Activated CD4-positive, alpha-beta memory T cell treated with anti-CD3 and anti-CD28 coated beads, Interleukin-2, amount 10 ng/mL, durations not matched to agents 7 days and 5 days (primary cell): ENCODE results near the gene ANKRD49. TPM values are rescaled to one million over a fixed set of nuclear protein-coding genes. Genes with fewer than 3 reads are reported as not detected.

Source experiments
- CTCF ChIA-PET: fragments of 350-600 bp; sonication (Branson Sonifier 250); formaldehyde crosslinking; loops from one replicate; lab custom pipeline; 2021; ENCODE audit warnings: antibody characterized with exemption, inconsistent platforms; lab: Charles Lee
- POLR2A ChIA-PET: fragments of 350-600 bp; sonication (Branson Sonifier 250); formaldehyde crosslinking; loops from one replicate; lab custom pipeline; 2021; ENCODE audit warnings: antibody characterized with exemption; lab: Charles Lee
- DNase-seq: peaks from one replicate; pipeline ENCODE4 v3.0.0-alpha.2; 2020
- H3K27ac Mint-ChIP-seq: one replicate; pipeline ENCODE4 v1.8.0; 2021; ENCODE audit warnings: mild to moderate bottlenecking, mixed read lengths
- H3K27me3 Mint-ChIP-seq: one replicate; pipeline ENCODE4 v1.8.0; 2021; ENCODE audit warnings: mixed read lengths
- H3K36me3 Mint-ChIP-seq: one replicate; pipeline ENCODE4 v1.8.0; 2021; ENCODE audit warnings: low read depth, mixed read lengths
- H3K4me1 Mint-ChIP-seq: one replicate; pipeline ENCODE4 v1.8.0; 2021; ENCODE audit warnings: mixed read lengths
- H3K4me3 Mint-ChIP-seq: one replicate; pipeline ENCODE4 v1.8.0; 2021; ENCODE audit warnings: mild to moderate bottlenecking, mixed read lengths
- H3K9me3 Mint-ChIP-seq: one replicate; pipeline ENCODE4 v1.8.0; 2021; ENCODE audit warnings: mixed read lengths
- total RNA-seq, 2 experiments: library from RNA; stranded (reverse); gene quantifications; one replicate each; pipeline ENCODE4 v1.2.3, GENCODE V29; 2021

Gene ANKRD49
- total RNA-seq, 2 experiments from 2014 or later, result 26.9 to 27.0 TPM

DNA sequence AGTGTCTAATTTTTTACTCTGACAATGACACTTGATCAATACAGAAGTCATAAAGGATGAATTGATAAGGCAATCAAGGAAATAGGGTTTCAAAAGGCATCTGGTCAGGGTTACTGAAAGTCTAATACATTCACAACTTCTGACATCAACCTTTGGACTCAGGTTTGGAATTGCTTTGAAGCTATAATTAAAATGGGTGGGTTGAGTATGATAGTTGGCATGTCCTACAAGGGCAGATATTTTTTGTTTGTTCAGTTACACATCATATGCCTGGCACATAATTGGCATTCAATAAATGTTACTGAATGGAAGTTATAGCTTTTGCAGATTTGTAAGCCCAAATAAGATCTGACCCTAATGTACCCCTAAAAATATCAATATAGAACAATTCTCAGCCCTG is 42.6 kb downstream of the ANKRD49 start:
- no peak overlapping the region for H3K27ac Mint-ChIP-seq
- H3K4me3 Mint-ChIP-seq, result no peak overlapping the region
- no peak for DNase-seq
- H3K27me3 Mint-ChIP-seq, result peaks cover 35% of the 10 kb centered on the region
- POLR2A ChIA-PET, result no interaction called here
- H3K4me1 Mint-ChIP-seq, result no peaks in the 10 kb centered on the region
- no peaks in the 10 kb centered on the region for H3K9me3 Mint-ChIP-seq
- CTCF ChIA-PET, result interaction anchor here (1.2 kb wide), 1 partner anchor 24 kb away, joined by 3 read pairs; the partner anchor contains the start of gene C11orf97
- no peaks in the 10 kb centered on the region for H3K36me3 Mint-ChIP-seq

GRCh38 chr11:94537031-94537600 is 43.3 kb downstream of the ANKRD49 start:
- H3K27ac Mint-ChIP-seq, result no peak overlapping the region
- no peak overlapping the region for H3K4me3 Mint-ChIP-seq
- peaks cover 35% of the 10 kb centered on the region for H3K27me3 Mint-ChIP-seq
- POLR2A ChIA-PET, result no interaction called here
- H3K9me3 Mint-ChIP-seq, result no peaks in the 10 kb centered on the region
- H3K36me3 Mint-ChIP-seq, result no peaks in the 10 kb centered on the region
- CTCF ChIA-PET, result interaction anchor here (1.2 kb wide), 1 partner anchor 25 kb away, joined by 3 read pairs; the partner anchor contains the start of gene C11orf97
- no peak for DNase-seq
- peaks cover 1% of the 10 kb centered on the region for H3K4me1 Mint-ChIP-seq

GRCh38 chr11:94539420-94539819 is 45.6 kb downstream of the ANKRD49 start:
- Mint-ChIP-seq H3K4me3 (no peak overlapping the region), H3K27ac (no peak overlapping the region), H3K9me3 (no peaks in the 10 kb centered on the region), H3K27me3 (peaks cover 23% of the 10 kb centered on the region), H3K4me1 (peaks cover 13% of the 10 kb centered on the region), H3K36me3 (peaks cover 2% of the 10 kb centered on the region)
- ChIA-PET POLR2A (no interaction called here), CTCF (no interaction called here)
- DNase-seq, result no peak

DNA sequence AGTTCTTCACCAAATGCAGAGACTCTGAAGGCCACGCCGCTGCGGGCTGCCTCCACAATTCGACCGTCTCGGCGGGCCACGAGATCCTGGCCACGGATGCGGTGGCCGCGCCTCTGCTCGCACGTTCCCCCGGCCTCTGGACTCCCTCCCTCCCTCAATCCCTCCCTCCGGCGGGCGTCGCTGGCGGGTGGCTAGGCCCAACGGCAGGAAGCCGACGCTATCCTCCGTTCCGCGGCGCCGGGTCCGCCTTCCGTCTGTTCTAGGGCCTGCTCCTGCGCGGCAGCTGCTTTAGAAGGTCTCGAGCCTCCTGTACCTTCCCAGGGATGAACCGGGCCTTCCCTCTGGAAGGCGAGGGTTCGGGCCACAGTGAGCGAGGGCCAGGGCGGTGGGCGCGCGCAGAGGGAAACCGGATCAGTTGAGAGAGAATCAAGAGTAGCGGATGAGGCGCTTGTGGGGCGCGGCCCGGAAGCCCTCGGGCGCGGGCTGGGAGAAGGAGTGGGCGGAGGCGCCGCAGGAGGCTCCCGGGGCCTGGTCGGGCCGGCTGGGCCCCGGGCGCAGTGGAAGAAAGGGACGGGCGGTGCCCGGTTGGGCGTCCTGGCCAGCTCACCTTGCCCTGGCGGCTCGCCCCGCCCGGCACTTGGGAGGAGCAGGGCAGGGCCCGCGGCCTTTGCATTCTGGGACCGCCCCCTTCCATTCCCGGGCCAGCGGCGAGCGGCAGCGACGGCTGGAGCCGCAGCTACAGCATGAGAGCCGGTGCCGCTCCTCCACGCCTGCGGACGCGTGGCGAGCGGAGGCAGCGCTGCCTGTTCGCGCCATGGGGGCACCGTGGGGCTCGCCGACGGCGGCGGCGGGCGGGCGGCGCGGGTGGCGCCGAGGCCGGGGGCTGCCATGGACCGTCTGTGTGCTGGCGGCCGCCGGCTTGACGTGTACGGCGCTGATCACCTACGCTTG is 50.2 kb downstream of the ANKRD49 start, which contains the start of gene FUT4:
Gene FUT4 (plus strand): TSS at position 227 of the 951 bp plus-strand sequence. CDS start 213 bp downstream, at position 440.
- Mint-ChIP-seq H3K4me3 (peak within 1 kb of the TSS; percentile 99), H3K9me3 (no peaks in the 10 kb centered on the region), H3K36me3 (peaks cover 19% of the 10 kb centered on the region), H3K27ac (peak within 1 kb of the TSS; percentile 99), H3K4me1 (peaks cover 45% of the 10 kb centered on the region), H3K27me3 (no peaks in the 10 kb centered on the region)
- peak; percentile 77 for DNase-seq
- ChIA-PET CTCF (interaction anchor here (0.7 kb wide), 1 partner anchor 19 kb away, joined by 3 read pairs; no protein-coding TSS in a partner anchor), POLR2A (interaction anchor here (0.6 to 1.1 kb wide), 9 partner anchors 30 to 802 kb away, joined by 3 to 8 read pairs (median 4); partner anchors contain the start of genes C11orf54, C11orf97, CWC15 and MED17)

DNA sequence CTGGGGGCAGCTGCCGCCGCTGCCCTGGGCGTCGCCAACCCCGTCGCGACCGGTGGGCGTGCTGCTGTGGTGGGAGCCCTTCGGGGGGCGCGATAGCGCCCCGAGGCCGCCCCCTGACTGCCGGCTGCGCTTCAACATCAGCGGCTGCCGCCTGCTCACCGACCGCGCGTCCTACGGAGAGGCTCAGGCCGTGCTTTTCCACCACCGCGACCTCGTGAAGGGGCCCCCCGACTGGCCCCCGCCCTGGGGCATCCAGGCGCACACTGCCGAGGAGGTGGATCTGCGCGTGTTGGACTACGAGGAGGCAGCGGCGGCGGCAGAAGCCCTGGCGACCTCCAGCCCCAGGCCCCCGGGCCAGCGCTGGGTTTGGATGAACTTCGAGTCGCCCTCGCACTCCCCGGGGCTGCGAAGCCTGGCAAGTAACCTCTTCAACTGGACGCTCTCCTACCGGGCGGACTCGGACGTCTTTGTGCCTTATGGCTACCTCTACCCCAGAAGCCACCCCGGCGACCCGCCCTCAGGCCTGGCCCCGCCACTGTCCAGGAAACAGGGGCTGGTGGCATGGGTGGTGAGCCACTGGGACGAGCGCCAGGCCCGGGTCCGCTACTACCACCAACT is 51.0 kb downstream of the ANKRD49 start:
- Mint-ChIP-seq H3K27me3 (no peaks in the 10 kb centered on the region), H3K9me3 (no peaks in the 10 kb centered on the region), H3K36me3 (peaks cover 19% of the 10 kb centered on the region), H3K27ac (peak overlapping the region; percentile 63), H3K4me1 (peaks cover 49% of the 10 kb centered on the region), H3K4me3 (peak overlapping the region; percentile 99)
- no peak for DNase-seq
- CTCF ChIA-PET, result no interaction called here
- POLR2A ChIA-PET, result interaction anchor here (0.6 to 1.1 kb wide), 7 partner anchors 31 to 803 kb away, joined by 3 to 8 read pairs (median 5); partner anchors contain the start of genes C11orf54, CWC15, MED17 and TAF1D

DNA sequence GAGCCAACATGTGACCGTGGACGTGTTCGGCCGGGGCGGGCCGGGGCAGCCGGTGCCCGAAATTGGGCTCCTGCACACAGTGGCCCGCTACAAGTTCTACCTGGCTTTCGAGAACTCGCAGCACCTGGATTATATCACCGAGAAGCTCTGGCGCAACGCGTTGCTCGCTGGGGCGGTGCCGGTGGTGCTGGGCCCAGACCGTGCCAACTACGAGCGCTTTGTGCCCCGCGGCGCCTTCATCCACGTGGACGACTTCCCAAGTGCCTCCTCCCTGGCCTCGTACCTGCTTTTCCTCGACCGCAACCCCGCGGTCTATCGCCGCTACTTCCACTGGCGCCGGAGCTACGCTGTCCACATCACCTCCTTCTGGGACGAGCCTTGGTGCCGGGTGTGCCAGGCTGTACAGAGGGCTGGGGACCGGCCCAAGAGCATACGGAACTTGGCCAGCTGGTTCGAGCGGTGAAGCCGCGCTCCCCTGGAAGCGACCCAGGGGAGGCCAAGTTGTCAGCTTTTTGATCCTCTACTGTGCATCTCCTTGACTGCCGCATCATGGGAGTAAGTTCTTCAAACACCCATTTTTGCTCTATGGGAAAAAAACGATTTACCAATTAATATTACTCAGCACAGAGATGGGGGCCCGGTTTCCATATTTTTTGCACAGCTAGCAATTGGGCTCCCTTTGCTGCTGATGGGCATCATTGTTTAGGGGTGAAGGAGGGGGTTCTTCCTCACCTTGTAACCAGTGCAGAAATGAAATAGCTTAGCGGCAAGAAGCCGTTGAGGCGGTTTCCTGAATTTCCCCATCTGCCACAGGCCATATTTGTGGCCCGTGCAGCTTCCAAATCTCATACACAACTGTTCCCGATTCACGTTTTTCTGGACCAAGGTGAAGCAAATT is 51.7 kb downstream of the ANKRD49 start:
- no peak for DNase-seq
- ChIA-PET CTCF (interaction anchor here (0.7 kb wide), 1 partner anchor 791 kb away, joined by 3 read pairs; no protein-coding TSS in a partner anchor), POLR2A (no interaction called here)
- H3K36me3 Mint-ChIP-seq, result peaks cover 23% of the 10 kb centered on the region
- H3K27ac Mint-ChIP-seq, result peak overlapping the region; percentile 55
- H3K4me1 Mint-ChIP-seq, result peaks cover 51% of the 10 kb centered on the region
- no peaks in the 10 kb centered on the region for H3K27me3 Mint-ChIP-seq
- H3K9me3 Mint-ChIP-seq, result no peaks in the 10 kb centered on the region
- peak overlapping the region; percentile 99 for H3K4me3 Mint-ChIP-seq

DNA sequence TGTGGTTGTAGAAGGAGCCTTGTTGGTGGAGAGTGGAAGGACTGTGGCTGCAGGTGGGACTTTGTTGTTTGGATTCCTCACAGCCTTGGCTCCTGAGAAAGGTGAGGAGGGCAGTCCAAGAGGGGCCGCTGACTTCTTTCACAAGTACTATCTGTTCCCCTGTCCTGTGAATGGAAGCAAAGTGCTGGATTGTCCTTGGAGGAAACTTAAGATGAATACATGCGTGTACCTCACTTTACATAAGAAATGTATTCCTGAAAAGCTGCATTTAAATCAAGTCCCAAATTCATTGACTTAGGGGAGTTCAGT is 52.3 kb downstream of the ANKRD49 start:
- peaks cover 52% of the 10 kb centered on the region for H3K4me1 Mint-ChIP-seq
- no peak overlapping the region for H3K27ac Mint-ChIP-seq
- H3K27me3 Mint-ChIP-seq, result no peaks in the 10 kb centered on the region
- DNase-seq, result no peak
- POLR2A ChIA-PET, result no interaction called here
- CTCF ChIA-PET, result interaction anchor here (0.7 kb wide), 1 partner anchor 791 kb away, joined by 3 read pairs; no protein-coding TSS in a partner anchor
- H3K4me3 Mint-ChIP-seq, result peak overlapping the region; percentile 99
- H3K9me3 Mint-ChIP-seq, result no peaks in the 10 kb centered on the region
- peaks cover 24% of the 10 kb centered on the region for H3K36me3 Mint-ChIP-seq

DNA sequence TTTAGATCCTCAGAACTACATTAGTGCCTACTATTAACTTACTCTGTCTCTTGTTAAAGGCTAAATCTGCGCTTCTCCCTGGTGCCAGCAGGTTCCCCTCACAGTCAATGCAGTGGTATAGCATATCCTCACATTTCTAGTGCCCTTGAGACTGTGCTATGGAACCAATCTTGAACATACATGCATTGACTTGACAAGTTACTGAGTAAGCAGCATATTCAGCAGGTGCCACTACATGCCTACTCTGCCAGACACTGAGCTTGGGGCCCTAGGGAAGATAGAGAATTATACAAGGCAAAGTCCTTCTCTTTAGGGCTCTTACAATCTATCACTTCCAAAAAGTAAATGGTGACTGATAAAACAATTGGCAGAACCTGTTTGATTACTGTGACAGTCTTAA is 53.1 kb downstream of the ANKRD49 start:
- Mint-ChIP-seq H3K27me3 (no peaks in the 10 kb centered on the region), H3K36me3 (peaks cover 24% of the 10 kb centered on the region), H3K4me3 (peak overlapping the region; percentile 52), H3K27ac (no peak overlapping the region), H3K4me1 (peaks cover 51% of the 10 kb centered on the region), H3K9me3 (no peaks in the 10 kb centered on the region)
- CTCF ChIA-PET, result interaction anchor here (0.9 to 1.2 kb wide), 2 partner anchors 56 to 729 kb away, joined by 3 to 4 read pairs; no protein-coding TSS in a partner anchor
- POLR2A ChIA-PET, result interaction anchor here (0.9 to 1.5 kb wide), 2 partner anchors 35 to 52 kb away, joined by 3 to 4 read pairs; partner anchors contain the start of gene C11orf97
- DNase-seq, result no peak

DNA sequence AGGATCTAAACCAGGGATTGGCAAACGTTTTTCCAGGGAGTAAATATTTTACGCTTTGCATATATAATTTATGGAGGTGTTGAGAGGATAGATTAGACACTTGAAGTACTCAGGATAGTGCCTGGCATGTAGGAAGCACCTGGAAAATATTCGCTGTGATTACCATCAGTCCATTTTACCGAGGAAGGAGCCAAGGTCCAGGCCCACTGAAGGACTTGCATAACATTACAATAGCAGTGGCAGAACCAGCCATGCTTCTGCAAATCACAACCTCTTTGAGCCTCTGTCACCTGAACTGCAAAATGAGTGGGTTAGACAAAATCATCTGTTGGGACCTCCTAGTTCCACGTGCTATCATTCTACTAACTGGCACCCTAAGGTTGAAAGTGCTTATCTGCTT is 55.4 kb downstream of the ANKRD49 start:
- no peaks in the 10 kb centered on the region for H3K27me3 Mint-ChIP-seq
- H3K4me3 Mint-ChIP-seq, result no peak overlapping the region
- ChIA-PET POLR2A (interaction anchor here (0.6 kb wide), 1 partner anchor 728 kb away, joined by 3 read pairs; no protein-coding TSS in a partner anchor), CTCF (interaction anchor here (0.9 kb wide), 1 partner anchor 10 kb away, joined by 3 read pairs; no protein-coding TSS in a partner anchor)
- no peak overlapping the region for H3K27ac Mint-ChIP-seq
- no peaks in the 10 kb centered on the region for H3K9me3 Mint-ChIP-seq
- peaks cover 21% of the 10 kb centered on the region for H3K36me3 Mint-ChIP-seq
- H3K4me1 Mint-ChIP-seq, result peaks cover 39% of the 10 kb centered on the region
- no peak for DNase-seq
